Measurements from ENCODE around the gene IL24. TPM values are rescaled to one million over a fixed set of nuclear protein-coding genes. Genes with fewer than 3 reads are reported as not detected.
"Not testable (repeated sequence)": the region's sequence is repeated elsewhere in the genome, so short reads cannot be mapped to it uniquely, and the experiment has no call there.

IL24 gene
- total RNA-seq, 3 donors from 2014 or later (not counting 1 experiment from before 2014, with no cell fraction given), result not detected

GRCh38 chr1:206851341-206852010, 45.8 kb upstream of the IL24 start:
- DNase-seq, result no peak
- Mint-ChIP-seq H3K27me3 (ENCODE audit: low read depth in 2 of 2) (peaks cover 25 to 60% of the 10 kb centered on the region in 2 donors), H3K4me1 (no peaks in the 10 kb centered on the region), H3K36me3 (no peaks in the 10 kb centered on the region), H3K27ac (no peak overlapping the region), H3K9me3 (no peaks in the 10 kb centered on the region), H3K4me3 (no peak overlapping the region)
- intact Hi-C loops (cut with micrococcal nuclease), result no loop called here
- Histone ChIP-seq H3K4me3 (ENCODE audit: low read length) (no peak overlapping the region), H3K9me3 (ENCODE audit: control insufficient read depth, insufficient read depth, low read length) (no peaks in the 10 kb centered on the region), H3K4me1 (ENCODE audit: control insufficient read depth, insufficient read depth, low read length) (no peaks in the 10 kb centered on the region), H3K27me3 (ENCODE audit: control insufficient read depth, insufficient read depth, low read length) (peaks cover 3% of the 10 kb centered on the region), H3K36me3 (ENCODE audit: control insufficient read depth, insufficient read depth, low read length) (no peaks in the 10 kb centered on the region), H3K27ac (ENCODE audit: low read length) (no peak overlapping the region)
- 95% methylated on average over 2 of the region's 5 CpGs for WGBS (ENCODE audit: insufficient coverage)
- no peak for ATAC-seq
- TF ChIP-seq, protein P1, sequence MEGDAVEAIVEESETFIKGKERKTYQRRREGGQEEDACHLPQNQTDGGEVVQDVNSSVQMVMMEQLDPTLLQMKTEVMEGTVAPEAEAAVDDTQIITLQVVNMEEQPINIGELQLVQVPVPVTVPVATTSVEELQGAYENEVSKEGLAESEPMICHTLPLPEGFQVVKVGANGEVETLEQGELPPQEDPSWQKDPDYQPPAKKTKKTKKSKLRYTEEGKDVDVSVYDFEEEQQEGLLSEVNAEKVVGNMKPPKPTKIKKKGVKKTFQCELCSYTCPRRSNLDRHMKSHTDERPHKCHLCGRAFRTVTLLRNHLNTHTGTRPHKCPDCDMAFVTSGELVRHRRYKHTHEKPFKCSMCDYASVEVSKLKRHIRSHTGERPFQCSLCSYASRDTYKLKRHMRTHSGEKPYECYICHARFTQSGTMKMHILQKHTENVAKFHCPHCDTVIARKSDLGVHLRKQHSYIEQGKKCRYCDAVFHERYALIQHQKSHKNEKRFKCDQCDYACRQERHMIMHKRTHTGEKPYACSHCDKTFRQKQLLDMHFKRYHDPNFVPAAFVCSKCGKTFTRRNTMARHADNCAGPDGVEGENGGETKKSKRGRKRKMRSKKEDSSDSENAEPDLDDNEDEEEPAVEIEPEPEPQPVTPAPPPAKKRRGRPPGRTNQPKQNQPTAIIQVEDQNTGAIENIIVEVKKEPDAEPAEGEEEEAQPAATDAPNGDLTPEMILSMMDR (IDR thresholded peaks at IDR 0.05), result no peak

DNA sequence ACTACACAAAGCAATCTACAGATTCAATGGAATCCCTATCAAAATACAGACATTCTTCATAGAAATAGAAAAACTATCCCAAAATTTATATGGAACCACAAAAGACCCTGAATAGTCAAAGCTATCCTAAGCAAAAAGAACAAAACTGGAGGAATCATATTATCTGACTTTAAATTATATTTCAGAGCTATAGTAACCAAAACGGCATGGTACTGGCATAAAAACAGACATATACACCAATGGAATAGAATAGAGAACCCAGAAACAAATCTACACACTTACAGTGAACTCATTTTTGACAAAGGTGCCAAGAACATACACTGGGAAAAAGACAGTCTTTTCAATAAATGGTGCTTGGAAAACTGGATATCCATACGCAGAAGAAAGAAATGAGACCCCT, 44.6 kb upstream of the IL24 start:
- DNase-seq; H3K4me1 ChIP-seq (ENCODE audit: control insufficient read depth, insufficient read depth, low read length); H3K36me3 ChIP-seq (ENCODE audit: control insufficient read depth, insufficient read depth, low read length); H3K4me3 Mint-ChIP-seq; H3K27ac ChIP-seq (ENCODE audit: low read length); H3K4me1 Mint-ChIP-seq; H3K27ac Mint-ChIP-seq; H3K9me3 Mint-ChIP-seq; H3K9me3 ChIP-seq (ENCODE audit: control insufficient read depth, insufficient read depth, low read length); ATAC-seq; intact Hi-C loops (cut with micrococcal nuclease); H3K27me3 ChIP-seq (ENCODE audit: control insufficient read depth, insufficient read depth, low read length); H3K4me3 ChIP-seq (ENCODE audit: low read length); H3K36me3 Mint-ChIP-seq: not testable (repeated sequence)
- 96% methylated on average over 2 of the region's 2 CpGs for WGBS (ENCODE audit: insufficient coverage)
- peaks cover 26 to 62% of the 10 kb centered on the region in 2 donors for H3K27me3 Mint-ChIP-seq (ENCODE audit: low read depth in 2 of 2)

- intact Hi-C loops (cut with micrococcal nuclease); H3K4me1 Mint-ChIP-seq; H3K27me3 ChIP-seq (ENCODE audit: control insufficient read depth, insufficient read depth, low read length); H3K27ac ChIP-seq (ENCODE audit: low read length); H3K36me3 Mint-ChIP-seq; H3K4me1 ChIP-seq (ENCODE audit: control insufficient read depth, insufficient read depth, low read length); H3K4me3 ChIP-seq (ENCODE audit: low read length); H3K4me3 Mint-ChIP-seq; H3K9me3 ChIP-seq (ENCODE audit: control insufficient read depth, insufficient read depth, low read length); H3K27ac Mint-ChIP-seq; ATAC-seq; H3K9me3 Mint-ChIP-seq; H3K36me3 ChIP-seq (ENCODE audit: control insufficient read depth, insufficient read depth, low read length); DNase-seq: not testable (repeated sequence)
- H3K27me3 Mint-ChIP-seq (ENCODE audit: low read depth in 2 of 2), result peaks cover 23 to 53% of the 10 kb centered on the region in 2 donors
These were observed 43.5 kb upstream of the IL24 start for GRCh38 chr1:206853696-206854095.

DNA sequence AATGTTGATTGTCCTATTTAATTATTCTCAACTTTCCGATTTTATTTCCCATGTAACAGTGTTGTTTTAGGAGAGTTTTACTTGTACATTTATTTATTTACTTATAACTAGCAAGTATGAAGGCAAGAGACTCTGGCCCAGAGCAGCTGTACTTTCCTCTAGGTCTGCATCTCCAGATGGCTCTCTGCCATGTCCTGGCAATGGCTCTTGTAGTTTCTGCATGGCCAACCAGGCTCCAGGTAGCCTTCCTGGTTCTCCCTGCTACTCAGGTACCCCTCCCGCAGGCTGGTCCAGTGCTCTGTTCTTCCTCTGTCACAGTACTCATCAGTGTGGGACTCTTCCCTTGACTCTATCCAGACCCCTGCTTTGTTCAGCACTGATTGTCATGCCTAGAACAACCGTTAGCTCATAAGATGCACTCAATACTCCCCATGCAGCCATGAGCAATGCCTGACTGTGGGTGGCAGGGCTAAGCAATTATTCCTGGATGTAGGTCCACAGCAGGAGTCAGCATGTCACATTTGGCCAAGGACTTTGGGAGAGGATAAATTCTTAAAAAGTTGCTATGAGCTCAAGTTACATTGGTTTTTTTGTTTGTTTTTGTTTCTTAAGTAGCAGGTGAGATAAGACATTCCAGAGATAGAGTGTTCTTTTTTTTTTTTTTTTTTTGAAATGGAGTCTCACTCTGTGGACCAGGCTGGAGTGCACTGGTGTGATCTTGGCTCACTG, 42.7 kb upstream of the IL24 start:
- Histone ChIP-seq H3K9me3 (ENCODE audit: control insufficient read depth, insufficient read depth, low read length) (no peaks in the 10 kb centered on the region), H3K4me3 (ENCODE audit: low read length) (no peak overlapping the region), H3K27ac (ENCODE audit: low read length) (no peak overlapping the region), H3K27me3 (ENCODE audit: control insufficient read depth, insufficient read depth, low read length) (peaks cover 3% of the 10 kb centered on the region), H3K36me3 (ENCODE audit: control insufficient read depth, insufficient read depth, low read length) (no peaks in the 10 kb centered on the region), H3K4me1 (ENCODE audit: control insufficient read depth, insufficient read depth, low read length) (peaks cover 6% of the 10 kb centered on the region)
- DNase-seq (no peak), ATAC-seq (no peak)
- Mint-ChIP-seq H3K9me3 (no peaks in the 10 kb centered on the region), H3K36me3 (no peaks in the 10 kb centered on the region), H3K4me1 (no peaks in the 10 kb centered on the region), H3K27me3 (ENCODE audit: low read depth in 2 of 2) (peaks cover 17 to 44% of the 10 kb centered on the region in 2 donors), H3K27ac (no peak overlapping the region), H3K4me3 (no peak overlapping the region)
- TF ChIP-seq, protein P1 (IDR thresholded peaks at IDR 0.05), result no peak
- intact Hi-C loops (cut with micrococcal nuclease), result no loop called here
- 100% methylated on average over 2 of the region's 3 CpGs for WGBS (ENCODE audit: insufficient coverage)

Data from natural killer cell (primary cell).